ENCODE data around the gene FAT4. TPM values are rescaled to one million over a fixed set of nuclear protein-coding genes. Genes with fewer than 3 reads are reported as not detected.

Gene FAT4
- total and polyA plus RNA-seq, 2 of the 8 experiments (the other 6 are each of a cell fraction or from before 2014, with no cell fraction given), result 1.3 to 5.3 TPM

DNA sequence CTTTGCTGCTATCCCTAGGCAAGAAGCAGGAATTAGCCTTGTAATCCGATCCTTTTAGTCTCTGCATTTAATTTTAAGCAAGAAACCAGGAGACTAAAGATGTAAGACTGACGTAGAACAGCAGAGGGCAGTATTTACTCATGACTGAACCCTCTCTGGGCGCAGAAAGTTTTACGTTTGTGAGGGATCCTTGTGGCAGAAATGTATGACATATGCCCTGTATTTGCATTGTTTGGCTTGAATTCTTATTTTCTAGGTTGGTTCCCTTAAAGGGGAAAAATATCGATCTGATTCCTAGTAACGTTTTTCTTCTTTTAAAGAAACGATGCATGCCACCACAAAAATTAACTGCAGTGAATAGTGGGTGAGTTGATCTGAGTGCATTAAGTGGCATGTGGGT, 1.3 kb upstream of the FAT4 start:
- H2BK12ac ChIP-seq (ENCODE audit: low read depth, low read length), result no peak overlapping the region
- H3K27me3 ChIP-seq (replicated peaks in 1 of 4; ENCODE audit: control insufficient read depth in 3 of 4, extremely low read depth in 1 of 4, insufficient read depth in 3 of 4, low read length in 3 of 4), result peaks cover 8 to 30% (median 26%) of the 10 kb centered on the region in 4 experiments
- DNase-seq (ENCODE audit: low read depth in 1 of 2, low spot score in 2 of 2) (no peak), FAIRE-seq (peak; percentile 96)
- no peak overlapping the region for H3K18ac ChIP-seq (ENCODE audit: extremely low read depth, low read length)
- H3K27ac ChIP-seq (ENCODE audit: low read depth, low read length), result no peak overlapping the region
- no peak overlapping the region for H2AK5ac ChIP-seq (ENCODE audit: low read depth, low read length)
- H3K9me3 ChIP-seq (ENCODE audit: insufficient read depth in 2 of 2, low read depth in 1 of 2, low read length in 1 of 2), result no peaks in the 10 kb centered on the region
- peak overlapping the region; percentile 37 to 98; a peak in 2 of 4 replicates for H3K4me2 ChIP-seq (ENCODE audit: insufficient read depth in 1 of 2, low read depth in 2 of 2, low read length in 2 of 2)
- no peak overlapping the region for H2BK20ac ChIP-seq (ENCODE audit: low read length)
- no peaks in the 10 kb centered on the region for H3K79me2 ChIP-seq (ENCODE audit: control insufficient read depth in 1 of 2, insufficient read depth in 2 of 2, low read length in 2 of 2)
- H4K5ac ChIP-seq (ENCODE audit: insufficient read length, low read depth, low read length), result no peak overlapping the region
- POLR2A ChIA-PET (ENCODE audit: partially characterized antibody), result no interaction called here
- H4K20me1 ChIP-seq (replicated peaks in 1 of 2; ENCODE audit: control insufficient read depth in 1 of 2, insufficient read depth in 2 of 2, low read length in 2 of 2), result peaks cover 3 to 6% of the 10 kb centered on the region in 2 experiments
- H3K9ac ChIP-seq (replicated peaks in 1 of 4; ENCODE audit: extremely low read depth in 1 of 4, low read depth in 3 of 4, low read length in 3 of 4), result no peak overlapping the region
- H2BK120ac ChIP-seq (replicated peaks; ENCODE audit: low read depth, low read length), result no peak overlapping the region
- no peaks in the 10 kb centered on the region for H3K36me3 ChIP-seq (ENCODE audit: control insufficient read depth in 2 of 4, insufficient read depth in 4 of 4, low read length in 3 of 4)
- peak overlapping the region in 1 of 4 experiments; percentile 78; a peak in 1 of 8 replicates for H3K4me3 ChIP-seq (ENCODE audit: extremely low read depth in 1 of 4, insufficient read depth in 2 of 4, low read depth in 3 of 4, low read length in 4 of 4)
- no peak overlapping the region for H4K91ac ChIP-seq (replicated peaks; ENCODE audit: insufficient read length, low read length)
- 8% methylated on average over 7 of the region's 7 CpGs; no CpG with 5 or more reads in 1 of the 2 experiments for WGBS, 2 experiments (ENCODE audit: extremely low coverage in 1 of 2, insufficient coverage in 1 of 2, insufficient read length in 1 of 2, insufficient replicate concordance in 2 of 2, low coverage in 1 of 2, low lambda C conversion rate in 2 of 2, missing lambda C conversion rate in 1 of 2)
- H3K4ac ChIP-seq (replicated peaks; ENCODE audit: insufficient read length, low read depth, low read length), result no peak overlapping the region
- CTCF ChIA-PET (ENCODE audit: partially characterized antibody), result interaction anchor here (0.6 to 4.8 kb wide), 30 partner anchors 8 to 1995 kb away, joined by 3 to 29 read pairs (median 4); no protein-coding TSS in a partner anchor
- no peak overlapping the region for H2AFZ ChIP-seq (ENCODE audit: low read length)
- H3K23me2 ChIP-seq (ENCODE audit: low read depth, low read length), result peaks cover 24% of the 10 kb centered on the region
- no peak overlapping the region for H3K56ac ChIP-seq (replicated peaks; ENCODE audit: insufficient read length, low read depth, low read length)
- H2BK15ac ChIP-seq (ENCODE audit: low read length), result no peak overlapping the region
- no peak overlapping the region for H3K23ac ChIP-seq (ENCODE audit: insufficient read length)
- no peak overlapping the region for H3K14ac ChIP-seq (ENCODE audit: insufficient read length)
- peaks cover 5 to 17% (median 7%) of the 10 kb centered on the region in 4 experiments; a peak in 6 of 7 replicates for H3K4me1 ChIP-seq (replicated peaks in 1 of 4; ENCODE audit: control insufficient read depth in 3 of 4, insufficient read depth in 4 of 4, low read length in 3 of 4)
- H4K8ac ChIP-seq (ENCODE audit: extremely low read depth, insufficient read depth, low read length), result no peak overlapping the region
- H3K79me1 ChIP-seq (ENCODE audit: low read depth, low read length), result no peaks in the 10 kb centered on the region; the same call in 1 of the 2 replicates
- no peak overlapping the region for H2BK5ac ChIP-seq (ENCODE audit: low read depth, low read length)
- TF ChIP-seq RAD21 (IDR thresholded peaks at IDR 0.05 in 1 of 2, conservative IDR thresholded peaks at IDR 0.05 in 1 of 2; ENCODE audit: low read depth in 2 of 2, low read length in 2 of 2) (peak; percentile 98 to 99), TBP (IDR thresholded peaks at IDR 0.05; ENCODE audit: low read depth, low read length) (no peak), CREB1 (IDR thresholded peaks at IDR 0.05) (peak; percentile 82)
